Activated CD4-positive, alpha-beta T cell treated with anti-CD3 and anti-CD28 coated beads for 48 hours (primary cell): ENCODE measurements around the gene SVIL.
"Not testable (repeated sequence)": the region's sequence is repeated elsewhere in the genome, so short reads cannot be mapped to it uniquely, and the experiment has no call there.

Experiments used
- DNase-seq: peaks from one replicate; pipeline ENCODE4 v3.0.0-alpha.2; 2020

Gene SVIL

DNA sequence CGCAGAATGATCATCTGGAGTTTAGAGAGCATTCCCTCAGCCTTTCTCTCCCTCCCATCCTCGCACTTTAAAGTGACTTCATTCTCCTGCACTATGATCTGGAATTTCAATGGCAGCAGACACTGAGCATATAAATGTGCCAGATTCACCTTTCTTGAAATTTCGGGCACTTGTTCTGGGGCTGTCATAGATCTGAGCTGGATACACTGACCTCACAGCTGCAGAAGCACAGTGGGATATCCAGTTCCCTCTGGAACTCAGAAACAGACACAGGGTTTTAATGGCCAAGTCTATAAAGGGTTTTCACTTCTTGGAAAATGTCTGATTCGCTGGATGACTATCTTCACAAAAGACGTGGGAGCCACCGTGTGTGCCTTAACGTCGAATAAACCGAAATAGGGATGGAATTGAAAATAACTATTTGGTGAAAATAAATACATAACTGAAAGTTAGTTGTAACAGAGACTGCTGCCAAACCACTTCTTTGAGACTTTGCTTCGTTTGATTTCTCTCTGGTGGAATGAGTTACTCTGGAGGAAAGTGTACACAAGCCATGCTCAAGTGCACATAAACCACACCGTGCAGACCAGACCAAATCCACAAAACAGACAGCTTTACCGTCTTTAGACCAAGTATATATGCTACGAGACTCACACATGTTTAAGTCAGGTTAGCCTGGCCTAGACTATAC is 126.1 kb downstream of the SVIL start:
- DNase-seq, result no peak

DNA sequence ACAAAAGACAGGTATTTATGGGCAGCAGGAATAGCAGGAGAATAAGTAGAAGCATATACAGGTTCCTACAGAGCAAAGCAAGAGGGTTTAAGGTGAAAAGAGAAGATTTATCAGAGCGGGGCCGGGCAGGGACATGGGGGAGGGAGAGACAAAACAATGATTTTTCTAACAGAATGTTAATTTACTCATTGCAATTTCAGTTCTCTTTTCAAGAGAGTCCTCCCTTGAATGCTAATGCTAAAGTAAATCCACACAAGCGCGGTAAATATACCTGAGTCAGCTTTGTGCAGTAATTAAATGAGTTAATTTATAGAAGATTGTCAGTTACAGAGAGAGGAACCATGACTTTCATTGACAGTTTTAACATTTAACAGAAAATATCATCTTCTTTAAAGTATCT is 127.0 kb downstream of the SVIL start:
- not testable (repeated sequence) for DNase-seq

DNA sequence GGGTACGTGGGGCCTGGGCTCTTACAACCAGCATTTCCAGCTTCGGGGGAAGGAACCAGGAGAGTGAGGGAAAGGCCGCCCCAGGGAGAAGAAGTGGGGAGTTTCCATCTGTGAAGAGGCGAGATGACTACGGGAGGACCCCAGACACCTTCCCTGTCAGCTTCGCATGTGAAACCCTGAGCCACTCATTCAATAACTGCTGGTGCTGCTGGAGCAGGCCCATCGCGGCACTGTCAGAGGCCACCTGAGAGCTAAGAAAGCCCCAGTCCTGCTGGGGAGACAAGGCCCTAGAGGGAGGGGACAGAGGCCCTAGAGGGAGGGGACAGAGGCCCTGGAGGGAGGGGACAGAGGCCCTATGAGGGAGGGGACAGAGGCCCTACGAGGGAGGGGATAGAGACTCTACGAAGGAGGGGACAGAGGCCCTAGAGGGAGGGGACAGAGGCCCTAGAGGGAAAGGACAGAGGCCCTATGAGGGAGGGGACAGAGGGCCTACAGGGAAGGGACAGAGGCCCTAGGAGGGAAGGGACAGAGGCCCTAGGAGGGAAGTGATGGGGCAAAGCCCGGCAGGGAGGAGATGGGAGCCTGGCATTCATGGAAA is 128.3 kb downstream of the SVIL start:
- not testable (repeated sequence) for DNase-seq

DNA sequence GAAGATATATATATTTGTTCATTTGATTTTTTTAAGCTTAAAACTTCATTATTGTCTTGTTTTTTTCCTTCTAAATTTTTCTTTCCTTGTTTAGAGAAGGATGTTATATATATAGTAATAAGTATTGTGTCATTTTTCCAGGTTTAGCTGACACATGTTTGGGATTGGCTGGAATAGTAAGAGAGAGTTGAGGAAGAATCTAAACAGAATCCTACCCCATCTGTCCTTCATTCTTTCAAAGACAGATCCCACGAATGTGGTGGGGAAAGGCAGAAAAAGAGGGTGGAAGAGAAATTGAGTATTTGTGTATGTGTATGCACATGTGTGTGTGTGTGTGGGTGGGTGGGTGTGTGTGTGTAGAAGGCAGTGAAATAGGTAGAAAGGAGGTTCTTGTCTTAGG is 132.4 kb downstream of the SVIL start:
- no peak for DNase-seq

- no peak for DNase-seq
Observed at GRCh38 chr10:29501692-29502091, 133.1 kb downstream of the SVIL start.

DNA sequence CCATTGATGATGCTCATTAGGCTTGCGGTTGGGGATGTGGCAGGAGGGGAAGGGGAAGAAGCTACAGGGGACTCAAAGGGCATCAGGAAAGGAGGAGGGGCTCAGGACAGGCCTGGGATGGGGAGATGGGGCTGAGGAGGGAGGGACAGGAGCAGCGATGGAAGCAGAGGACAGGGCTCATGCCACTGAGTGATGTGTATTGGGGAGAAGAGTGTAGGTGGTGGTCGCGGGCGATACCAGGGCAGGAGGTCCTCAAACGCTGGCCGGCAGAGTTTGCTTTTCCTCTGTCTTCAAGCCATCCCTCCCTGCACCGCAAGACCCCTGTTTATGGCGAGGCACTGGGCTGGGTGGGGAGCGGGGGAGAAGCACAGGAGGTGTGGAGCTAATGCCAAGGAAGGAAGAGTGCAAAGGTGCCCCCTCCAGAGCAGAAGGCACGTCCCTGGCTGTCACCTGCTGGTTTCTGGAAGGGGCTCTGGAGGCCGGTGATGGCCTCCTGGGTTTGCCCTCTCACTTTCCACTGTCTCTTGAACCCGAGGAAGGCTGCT is 134.7 kb downstream of the SVIL start:
- no peak for DNase-seq

DNA sequence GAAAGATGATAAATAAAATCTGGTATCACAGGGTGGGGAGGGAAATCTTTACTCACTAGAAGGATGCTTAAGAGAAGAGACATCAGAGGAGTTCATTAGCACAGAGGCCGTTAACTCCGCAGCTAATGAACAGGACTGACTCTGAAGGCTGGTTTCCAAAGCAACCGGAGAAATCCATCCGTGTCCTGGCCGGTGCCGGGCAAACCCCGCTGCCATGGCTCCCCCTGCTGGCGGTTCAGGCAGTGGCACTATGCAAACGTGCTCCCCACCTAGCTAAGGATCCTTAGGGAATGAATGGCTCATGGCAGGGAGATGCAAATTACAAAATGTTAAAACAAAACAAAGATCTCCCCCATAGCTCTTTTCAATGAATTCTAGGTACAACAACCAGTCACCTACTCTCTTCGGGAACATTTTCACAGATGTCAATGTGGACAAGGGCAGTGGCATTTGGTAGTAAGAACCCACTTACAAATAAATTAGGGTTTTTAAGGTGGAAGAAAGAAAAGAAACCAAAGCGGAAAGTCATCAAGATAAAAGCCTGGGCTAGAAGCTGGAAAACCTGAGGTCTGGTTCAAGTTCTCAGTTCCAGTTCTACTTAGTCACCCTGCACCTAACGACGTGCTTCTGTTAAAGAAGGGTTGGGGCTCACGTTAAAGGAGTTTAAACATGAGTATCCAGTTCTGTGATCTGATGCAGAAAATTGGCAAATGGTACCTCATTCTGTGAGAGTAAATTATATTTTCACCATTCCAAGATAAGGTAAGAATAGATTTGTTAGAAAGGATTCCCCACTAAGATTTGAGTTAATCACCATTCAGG is 138.2 kb downstream of the SVIL start:
- peak; percentile 82 for DNase-seq

DNA sequence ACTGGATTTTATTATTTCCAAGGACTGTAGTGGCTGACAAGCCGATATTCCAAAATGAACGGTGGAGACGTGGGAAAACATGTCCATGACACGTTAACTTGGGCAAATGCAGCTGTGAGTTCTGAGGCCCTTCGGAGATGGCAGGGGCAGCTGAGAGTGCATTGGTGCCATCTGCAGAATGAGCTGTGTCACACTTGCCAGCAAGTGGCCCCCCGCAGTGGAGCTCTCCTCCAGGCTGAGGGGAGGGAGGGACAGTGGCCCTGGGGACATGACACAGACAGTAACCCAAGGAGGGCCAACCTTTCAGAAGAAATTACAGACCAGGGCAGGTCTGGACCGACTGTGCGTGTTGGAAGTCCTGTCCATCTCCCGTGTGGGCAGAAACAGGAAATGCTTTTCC is 139.4 kb downstream of the SVIL start:
- no peak for DNase-seq

GRCh38 chr10:29493697-29494096 is 141.1 kb downstream of the SVIL start:
- DNase-seq, result no peak

DNA sequence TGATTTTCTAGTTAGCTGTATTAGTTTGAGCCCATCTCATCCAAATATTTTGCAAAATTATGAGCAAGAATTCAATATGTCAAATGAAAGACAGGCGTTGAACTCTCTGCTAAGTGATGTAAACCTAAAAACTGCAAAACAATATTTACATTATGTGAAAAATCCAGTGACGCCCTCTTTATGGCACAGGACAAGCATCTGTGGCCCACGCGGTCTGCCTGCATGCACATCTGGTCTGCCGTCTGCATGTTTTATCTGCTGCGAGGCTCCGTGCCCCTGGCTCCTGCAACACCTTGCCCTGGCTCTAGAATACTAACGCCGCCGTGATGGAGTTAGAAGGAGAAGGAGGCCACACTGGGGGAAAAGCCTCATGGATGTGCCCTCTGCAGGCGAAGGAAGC is 142.0 kb downstream of the SVIL start:
- no peak for DNase-seq

- DNase-seq, result no peak
Observed at GRCh38 chr10:29491918-29492317, 142.9 kb downstream of the SVIL start.

- not testable (repeated sequence) for DNase-seq
Observed at GRCh38 chr10:29490781-29491280, 143.9 kb downstream of the SVIL start.

GRCh38 chr10:29488471-29488870 is 146.3 kb downstream of the SVIL start:
- peak; percentile 24 for DNase-seq

DNA sequence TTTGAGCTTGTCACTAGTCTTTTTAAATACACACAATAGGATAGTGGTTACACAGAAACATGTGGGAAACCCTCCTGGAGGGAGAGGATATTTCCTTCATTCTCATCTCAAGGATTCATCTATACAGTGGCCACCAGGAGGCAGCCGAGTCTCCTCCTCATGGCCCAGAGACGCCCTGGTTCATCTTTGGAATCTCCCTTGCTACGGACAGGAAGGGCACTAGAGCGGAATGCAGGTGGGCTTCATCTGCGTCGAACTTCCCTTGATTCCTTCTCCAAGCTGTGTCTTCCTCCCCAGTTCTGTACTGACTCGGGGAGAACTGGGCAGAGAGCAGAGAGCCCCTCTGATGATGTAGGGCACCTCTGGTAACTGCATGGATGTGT is 146.9 kb downstream of the SVIL start:
- not testable (repeated sequence) for DNase-seq

- not testable (repeated sequence) for DNase-seq
Observed at GRCh38 chr10:29487032-29487883, 147.5 kb downstream of the SVIL start.

GRCh38 chr10:29486433-29486832 is 148.3 kb downstream of the SVIL start:
- DNase-seq, result peak; percentile 69

GRCh38 chr10:29484677-29485076 is 150.1 kb downstream of the SVIL start:
- not testable (repeated sequence) for DNase-seq

GRCh38 chr10:29482591-29483431 is 152.0 kb downstream of the SVIL start:
- DNase-seq, result peak; percentile 46

- DNase-seq, result no peak
Observed at GRCh38 chr10:29481906-29482440, 152.8 kb downstream of the SVIL start.

- no peak for DNase-seq
Observed at GRCh38 chr10:29479981-29480954, 154.5 kb downstream of the SVIL start.
